GM21529 (cell line): ENCODE results near the gene BMS1.
A peak's percentile ranks its signal among the peaks of the same experiment; 100 is the strongest.
"Not testable (repeated sequence)": the region's sequence is repeated elsewhere in the genome, so short reads cannot be mapped to it uniquely, and the experiment has no call there.

Experiments used
- ATAC-seq: cut with Tn5 transposase; IDR thresholded peaks from one replicate; pipeline ENCODE4 v1.9.1; 2021; ENCODE audit not compliant: unreplicated experiment

The BMS1 gene

DNA sequence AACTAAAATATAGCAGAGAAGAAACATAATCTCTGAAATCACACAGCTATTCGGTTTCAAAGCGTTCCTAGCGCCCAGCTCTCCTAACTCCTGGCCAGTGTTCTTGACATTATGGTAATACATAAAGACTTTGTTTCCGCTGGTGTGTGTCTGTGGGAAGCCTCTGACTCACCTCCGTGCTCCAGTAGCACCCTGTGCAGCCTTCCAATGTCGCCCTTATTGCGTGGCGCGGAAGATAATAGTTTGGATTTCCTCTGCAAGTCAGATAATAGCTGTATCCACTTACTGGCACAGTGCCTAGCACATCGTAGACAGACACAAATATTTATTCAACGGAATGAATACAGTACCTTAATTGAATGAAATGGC, 570 bp downstream of the BMS1 start:
- no peak for ATAC-seq

DNA sequence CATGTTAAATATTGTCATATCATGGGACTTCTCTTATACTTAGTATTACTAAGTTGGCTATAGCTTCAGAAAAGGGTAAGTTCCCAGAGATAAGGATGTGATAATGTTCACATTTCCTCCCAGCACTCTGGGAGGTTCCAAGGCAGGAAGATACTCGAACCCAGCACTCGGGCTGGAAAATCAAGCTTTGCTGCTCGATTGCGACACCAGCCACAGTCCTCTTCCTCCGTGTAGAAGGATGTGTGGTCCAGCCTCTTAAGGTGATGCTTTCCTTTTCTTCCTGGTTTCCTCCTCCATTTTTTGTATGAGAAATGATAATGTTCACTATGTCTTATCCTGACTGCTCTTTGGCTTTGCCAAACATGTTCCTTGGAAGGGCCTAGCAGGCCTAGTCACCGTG, 3.2 kb downstream of the BMS1 start:
- no peak for ATAC-seq

DNA sequence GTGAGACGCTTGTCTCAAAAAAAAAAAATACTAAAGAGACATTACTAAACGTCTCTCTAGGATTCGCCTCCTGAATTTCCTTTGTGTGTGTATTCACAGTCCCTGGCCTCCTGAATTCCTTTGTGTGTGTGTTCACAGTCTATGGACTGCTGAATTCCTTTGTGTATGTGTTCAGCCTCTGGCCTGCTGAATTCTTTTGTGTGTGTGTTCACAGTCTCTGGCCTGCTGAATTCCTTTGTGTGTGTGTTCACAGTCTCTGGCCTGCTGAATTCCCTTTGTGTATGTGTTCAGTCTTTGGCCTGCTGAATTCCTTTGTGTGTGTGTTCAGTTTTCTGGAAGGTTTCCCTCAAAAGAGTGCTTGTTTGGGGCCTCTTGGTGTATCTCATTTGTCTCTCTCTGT, 8.2 kb downstream of the BMS1 start:
- ATAC-seq = no peak

DNA sequence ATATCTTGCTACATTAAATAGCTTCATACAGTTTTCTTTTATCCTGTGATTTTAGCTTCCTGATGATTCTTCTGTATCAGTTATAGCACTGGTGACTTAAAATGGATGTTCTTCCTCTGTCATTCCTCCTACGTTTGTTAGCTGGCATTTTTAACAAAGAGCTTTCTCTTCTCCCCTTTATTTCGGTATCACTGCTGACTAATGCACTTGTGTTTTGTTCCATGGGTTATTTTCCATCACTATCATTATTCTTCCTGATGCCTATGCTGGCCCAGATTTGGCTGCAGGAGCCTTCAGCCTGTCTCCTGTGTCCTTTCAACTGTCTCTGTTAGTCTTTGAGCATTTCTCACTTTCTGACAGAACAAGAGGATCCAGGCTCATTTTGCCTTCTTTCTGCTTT, 13.1 kb downstream of the BMS1 start:
- ATAC-seq = no peak

DNA sequence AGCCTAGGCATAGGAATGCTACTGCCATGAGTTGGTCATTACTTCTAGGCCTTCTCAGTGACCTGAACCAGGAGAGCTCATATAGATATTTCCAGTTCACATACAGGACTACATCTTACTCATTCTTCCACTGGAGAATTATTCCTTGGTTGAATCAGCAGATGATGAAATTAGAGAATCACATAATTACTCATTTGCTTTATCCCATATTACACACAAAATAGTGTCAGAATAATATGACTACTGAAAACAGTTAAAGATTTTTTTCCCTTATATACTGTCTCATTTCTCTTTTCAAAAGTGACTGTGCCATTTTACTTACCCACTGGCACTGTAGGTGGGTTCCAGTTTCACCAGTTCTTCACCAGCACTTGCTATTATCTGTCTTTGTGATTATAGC, 18.5 kb downstream of the BMS1 start:
- ATAC-seq = no peak

DNA sequence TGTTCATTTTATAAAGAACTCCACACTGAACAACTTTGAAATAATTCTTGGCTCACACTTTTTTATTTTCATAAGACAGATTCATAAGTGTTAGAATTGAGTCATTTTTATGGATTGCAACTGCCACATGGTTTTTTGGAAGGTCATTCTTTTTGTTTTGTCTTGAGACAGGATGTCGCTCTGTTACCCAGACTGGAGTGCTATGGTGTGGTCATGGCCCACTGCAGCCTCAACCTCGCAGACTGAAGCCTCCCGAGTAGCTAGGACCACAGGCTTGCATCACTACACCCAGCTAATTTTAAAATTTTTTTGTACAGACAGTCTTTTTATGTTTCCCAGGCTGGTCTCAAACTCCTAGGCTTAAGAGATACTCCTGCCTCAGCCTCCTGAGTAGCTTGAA, 20.3 kb downstream of the BMS1 start:
- ATAC-seq = no peak

DNA sequence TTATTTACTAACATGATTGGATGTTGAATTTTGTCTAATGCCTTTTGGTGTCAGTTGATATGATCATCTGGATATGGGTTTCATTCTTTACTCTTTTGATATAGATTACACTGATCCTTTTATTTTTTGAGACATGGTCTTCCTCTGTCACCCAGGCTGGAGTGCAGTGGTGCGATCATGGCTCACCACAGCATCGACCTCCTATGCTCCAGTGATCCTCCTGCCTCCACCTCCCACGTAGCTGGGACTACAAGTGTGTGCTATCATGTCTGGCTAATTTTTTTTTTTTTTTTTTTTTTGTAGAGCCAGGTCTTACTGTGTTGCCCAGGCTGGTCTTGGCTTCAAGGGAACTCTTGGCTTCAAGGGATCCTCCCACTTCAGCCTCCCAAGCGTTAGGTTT, 27.1 kb downstream of the BMS1 start:
- peak; percentile 60 for ATAC-seq

DNA sequence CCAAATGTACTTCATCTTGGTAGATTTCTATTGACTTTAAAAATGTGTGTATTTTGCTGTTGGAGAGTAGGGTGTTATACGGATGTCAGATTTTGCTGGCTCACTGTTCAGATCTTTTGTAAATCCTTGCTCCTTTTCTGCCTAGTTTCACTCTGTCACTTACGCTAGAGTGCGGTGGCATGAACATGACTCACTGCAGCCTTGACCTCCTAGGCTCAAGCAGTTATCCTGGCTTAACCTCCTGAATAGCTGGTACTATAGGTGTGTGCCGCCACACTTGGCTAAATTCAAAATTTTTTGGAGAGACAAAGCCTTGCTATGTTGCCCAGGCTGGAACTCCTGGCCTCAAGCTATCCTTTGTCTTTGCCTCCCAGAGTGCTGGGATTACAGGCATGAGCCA, 29.4 kb downstream of the BMS1 start:
- no peak for ATAC-seq

DNA sequence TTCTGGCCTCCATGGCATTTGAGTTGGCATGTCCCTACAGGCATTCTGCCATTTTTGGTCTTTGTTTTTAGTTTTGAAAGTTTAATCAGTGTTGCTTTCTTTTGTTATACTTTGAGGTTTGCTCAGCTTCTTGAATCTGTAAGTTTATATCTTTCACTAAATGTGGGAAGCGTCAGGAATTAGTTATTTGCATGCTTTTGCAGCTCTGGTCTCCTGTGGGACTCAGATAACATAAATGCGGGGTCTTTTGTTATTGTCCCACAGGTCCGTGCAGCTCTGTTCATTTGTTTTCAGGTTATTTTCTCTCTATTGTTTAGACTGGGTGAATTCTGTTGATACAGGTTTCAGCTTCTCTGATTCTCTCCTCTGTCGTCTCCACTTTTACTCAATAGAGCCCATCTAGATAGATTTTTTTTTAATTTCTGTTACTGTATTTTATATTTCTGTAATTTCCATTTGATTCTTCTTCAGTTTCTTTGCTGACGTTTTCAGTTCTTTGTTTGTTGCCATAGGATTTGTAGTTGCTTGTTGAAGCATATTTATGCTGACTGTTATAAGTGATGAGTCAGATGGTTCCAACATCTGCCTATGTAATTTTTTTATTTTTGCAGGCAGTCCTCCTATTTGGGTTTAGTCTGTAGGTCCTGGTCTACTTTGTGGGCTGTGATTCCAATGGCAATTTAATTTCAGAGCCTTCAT, 31.5 kb downstream of the BMS1 start:
- not testable (repeated sequence) for ATAC-seq

DNA sequence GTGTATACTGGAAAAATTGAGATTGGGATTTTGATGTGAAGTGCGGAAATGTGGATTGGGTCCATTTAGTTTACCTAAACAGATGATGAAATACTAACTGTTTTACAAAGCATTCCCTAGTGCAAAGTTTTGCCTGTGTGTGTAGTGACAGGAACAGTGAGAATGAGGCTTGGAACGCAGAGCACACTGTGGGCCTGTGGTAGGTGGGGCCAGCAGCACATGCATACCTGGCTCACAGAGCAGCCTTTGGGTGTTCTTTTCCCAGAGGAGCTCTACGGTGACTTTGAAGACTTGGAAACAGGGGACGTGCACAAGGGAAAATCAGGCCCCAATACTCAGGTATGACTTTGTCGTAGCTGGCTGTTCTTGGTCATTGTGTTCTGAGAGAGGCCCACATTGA, 33.7 kb downstream of the BMS1 start:
- not testable (repeated sequence) for ATAC-seq

DNA sequence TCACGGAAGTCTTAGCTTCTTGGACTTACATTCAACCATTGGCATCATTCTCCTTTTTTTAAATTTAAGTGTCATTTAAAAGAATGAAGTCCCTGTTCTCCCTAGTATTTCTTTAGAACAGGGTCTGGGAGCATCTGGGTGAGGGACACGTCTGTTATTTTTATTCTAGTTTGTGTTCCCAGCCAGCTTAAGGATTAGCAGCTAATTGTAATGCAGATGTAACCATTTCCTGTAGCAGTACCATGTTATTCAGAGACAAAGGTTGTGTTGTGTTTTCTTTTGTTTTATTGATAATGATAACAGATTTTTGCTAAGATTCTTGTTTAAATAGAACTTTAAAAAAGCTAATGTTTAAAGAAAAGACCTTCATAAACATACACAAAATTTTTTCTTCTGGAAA, 34.3 kb downstream of the BMS1 start:
- ATAC-seq = no peak

DNA sequence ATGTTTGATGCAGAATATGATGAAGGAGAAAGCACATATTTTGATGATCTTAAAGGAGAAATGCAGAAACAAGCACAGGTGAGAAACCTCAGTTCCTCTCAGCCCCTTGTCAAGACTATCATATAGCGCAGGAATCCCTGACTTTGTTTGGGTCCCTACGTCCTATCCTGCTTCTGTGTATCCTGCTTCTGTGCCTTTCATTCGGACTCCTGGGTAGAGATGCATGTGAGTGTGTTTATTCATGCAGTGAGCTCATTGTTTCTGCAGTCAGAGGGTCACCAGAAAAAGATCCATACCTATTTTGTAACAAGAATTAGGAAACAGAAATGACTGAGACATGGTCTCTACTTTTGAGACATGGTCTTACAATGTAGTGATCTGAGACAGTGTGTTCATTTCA, 34.8 kb downstream of the BMS1 start:
- ATAC-seq = not testable (repeated sequence)

DNA sequence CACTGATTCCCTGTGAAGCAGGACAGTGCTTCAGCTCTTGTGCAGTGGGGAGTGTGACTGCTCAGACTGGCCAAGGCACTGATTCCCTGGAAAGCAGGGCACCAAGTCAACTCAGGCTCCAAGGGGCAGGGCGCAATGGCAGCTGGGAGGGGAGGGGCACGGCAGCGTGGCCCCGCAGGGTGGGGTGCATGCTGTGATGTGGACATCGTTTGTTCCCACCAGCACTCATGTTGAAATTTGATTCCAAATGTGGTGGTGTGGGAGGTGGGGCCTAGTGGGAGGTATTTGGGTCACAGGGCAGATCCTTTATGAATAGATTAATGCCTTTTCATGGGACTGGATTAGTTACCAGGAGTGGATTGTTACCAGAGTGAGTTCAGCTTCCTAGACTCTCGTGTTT, 44.2 kb downstream of the BMS1 start:
- not testable (repeated sequence) for ATAC-seq

DNA sequence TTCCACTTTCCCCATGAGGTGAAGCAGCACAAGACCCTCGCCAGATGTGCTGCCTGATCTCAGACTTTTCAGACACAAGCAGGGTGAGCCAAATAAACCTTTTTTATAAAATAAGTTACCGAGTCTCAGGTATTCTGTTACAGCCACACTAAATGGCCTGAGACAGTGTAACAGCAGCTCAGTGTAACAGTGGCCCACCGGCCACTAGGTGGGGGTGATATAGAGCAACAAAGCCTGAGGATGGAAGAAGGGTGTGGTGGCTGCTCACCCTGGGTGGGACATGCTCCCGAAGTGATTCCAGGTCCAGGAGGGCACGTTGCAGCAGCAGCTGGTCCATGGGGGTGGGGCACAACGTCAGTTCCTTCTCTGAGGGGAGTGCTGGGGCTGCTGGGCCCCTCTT, 44.6 kb downstream of the BMS1 start:
- no peak for ATAC-seq

DNA sequence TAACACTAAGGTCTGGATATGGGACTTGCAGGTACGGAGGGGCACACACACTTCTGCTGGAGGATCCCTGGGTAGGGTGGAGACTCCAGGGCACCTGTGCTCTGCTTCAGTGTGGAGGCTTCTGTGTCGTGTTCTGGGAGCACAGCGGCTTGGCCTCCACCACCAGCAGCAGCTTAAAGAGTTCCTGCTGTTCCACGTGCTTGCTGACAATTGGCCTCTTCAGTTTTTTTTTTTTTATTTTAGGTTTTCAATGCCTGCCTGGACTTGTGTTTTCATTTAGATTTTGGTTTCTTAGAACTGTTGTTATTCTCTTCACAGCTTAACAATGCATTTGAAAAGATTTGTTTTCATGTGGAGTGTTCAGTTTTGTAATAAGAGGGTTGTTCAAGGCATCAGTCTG, 45.8 kb downstream of the BMS1 start:
- not testable (repeated sequence) for ATAC-seq

DNA sequence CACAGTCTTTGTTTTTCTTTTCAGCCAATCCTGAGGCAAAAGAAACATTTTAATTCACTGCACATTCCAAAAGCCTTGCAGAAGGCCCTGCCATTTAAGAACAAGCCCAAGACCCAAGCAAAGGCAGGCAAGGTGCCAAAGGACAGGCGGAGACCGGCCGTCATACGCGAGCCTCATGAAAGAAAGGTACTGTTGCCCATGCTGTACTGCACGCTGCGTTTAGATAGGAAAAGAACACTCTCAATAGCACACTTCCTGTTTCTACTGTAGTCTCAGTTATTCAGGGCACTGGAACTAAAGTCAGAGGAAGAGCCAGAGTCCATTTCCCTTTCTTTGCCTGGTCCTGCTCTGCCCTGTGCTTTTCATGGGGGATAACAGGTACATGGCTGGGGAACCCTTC, 47.6 kb downstream of the BMS1 start:
- no peak for ATAC-seq

DNA sequence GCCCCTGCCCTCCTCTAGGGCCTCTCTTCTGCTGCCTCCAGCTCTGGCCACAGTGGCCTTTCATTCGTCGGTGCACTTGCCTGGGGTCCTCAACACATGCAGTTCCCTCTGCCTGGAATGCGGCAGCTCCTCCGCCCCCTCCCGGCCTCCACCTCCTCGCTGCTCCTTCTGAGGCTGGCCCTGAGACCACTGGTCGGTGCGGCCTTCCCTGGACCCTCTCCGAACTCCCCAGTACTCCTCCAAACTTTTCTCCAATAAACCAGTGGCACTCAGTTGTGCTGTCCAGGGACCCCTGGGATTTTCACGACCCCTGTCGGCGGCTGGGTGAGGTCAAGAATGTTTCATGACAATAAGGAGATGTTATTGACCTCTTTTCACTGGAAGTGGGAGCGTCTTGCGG, 53.5 kb downstream of the BMS1 start:
- ATAC-seq = no peak

DNA sequence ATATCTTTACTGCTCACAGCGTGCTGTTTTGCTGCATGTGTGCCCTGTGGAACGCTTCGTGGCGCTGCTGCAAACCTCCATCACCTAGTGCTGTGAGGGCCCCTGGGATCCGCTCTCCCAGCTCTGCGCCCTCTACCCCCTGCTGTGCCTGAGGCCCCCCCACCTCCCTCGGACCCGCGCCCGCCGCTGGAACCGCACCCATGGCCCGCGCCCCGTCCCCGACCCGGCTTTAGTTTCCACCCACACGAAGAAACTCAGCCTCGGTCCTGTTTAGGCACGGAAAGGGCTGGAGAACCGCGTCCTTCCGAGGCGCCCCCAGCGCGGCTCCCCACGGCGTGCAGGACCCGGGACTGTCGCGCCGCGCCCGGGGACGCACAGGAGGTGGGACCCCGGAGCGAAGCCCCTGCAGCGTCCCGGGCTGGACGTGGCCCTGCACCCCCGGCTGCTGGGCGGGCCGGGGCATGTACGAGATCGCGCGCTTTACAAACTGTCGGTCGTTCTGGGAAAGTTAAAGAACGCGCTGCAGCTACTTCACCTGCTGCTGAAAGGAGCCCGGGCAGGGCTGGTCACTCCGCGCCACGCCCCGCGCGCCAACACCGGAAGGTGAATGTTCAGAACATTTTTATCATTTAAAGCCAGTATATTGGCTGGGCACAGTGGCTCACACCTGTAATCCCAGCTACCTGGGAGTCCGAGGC, 54.3 kb downstream of the BMS1 start:
- ATAC-seq = no peak

DNA sequence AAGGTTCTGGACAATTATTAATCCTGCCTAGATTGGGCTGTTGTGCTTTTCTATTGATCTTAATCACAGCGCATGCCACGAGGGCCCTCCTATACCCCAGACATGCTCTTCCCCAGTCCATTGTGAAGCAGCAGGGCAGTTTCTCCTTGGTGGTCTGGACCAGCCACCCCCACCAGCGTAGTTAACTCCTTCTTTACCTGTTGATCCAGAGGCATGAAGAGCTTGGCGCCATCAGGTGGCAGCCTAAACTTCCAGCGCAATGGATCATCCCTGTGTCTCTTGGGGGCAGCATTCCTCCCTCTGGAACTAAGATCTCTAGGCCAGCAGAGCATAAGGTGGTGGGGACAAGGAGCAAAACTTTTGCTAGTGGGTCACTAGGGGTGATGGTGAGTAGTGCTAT, 62.2 kb downstream of the BMS1 start:
- ATAC-seq = not testable (repeated sequence)

DNA sequence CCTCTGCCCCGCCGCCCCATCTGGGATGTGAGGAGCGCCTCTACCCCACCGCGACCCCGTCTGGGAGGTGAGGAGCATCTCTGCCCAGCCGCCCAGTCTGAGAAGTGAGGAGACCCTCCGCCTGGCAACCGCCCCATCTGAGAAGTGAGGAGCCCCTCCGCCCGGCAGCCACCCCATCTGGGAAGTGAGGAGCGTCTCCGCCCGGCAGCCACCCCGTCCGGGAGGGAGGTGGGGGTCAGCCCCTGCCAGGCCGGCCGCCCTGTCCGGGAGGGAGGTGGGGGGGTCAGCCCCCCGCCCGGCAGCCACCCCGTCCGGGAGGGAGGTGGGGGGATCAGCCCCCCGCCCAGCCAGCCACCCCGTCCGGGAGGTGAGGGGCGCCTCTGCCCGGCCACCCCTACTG, 64.7 kb downstream of the BMS1 start:
- not testable (repeated sequence) for ATAC-seq

DNA sequence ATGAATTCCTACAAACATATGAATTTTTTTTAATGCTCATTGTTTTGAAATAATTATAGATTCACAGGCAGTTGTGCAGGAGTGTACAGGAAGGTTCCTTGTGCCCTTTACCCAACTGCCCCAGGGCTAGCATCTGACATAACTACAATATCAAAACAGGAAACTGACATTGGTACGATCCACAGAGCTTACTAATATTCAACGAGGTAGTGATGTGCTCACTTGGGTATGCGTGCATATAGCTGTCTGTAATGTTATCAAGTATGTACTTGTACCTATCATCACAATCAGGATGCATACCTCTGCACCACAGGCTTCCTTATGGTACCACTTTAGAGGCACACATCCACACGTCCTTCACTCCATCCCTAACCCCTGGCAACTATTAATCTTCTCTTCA, 68.3 kb downstream of the BMS1 start:
- no peak for ATAC-seq

DNA sequence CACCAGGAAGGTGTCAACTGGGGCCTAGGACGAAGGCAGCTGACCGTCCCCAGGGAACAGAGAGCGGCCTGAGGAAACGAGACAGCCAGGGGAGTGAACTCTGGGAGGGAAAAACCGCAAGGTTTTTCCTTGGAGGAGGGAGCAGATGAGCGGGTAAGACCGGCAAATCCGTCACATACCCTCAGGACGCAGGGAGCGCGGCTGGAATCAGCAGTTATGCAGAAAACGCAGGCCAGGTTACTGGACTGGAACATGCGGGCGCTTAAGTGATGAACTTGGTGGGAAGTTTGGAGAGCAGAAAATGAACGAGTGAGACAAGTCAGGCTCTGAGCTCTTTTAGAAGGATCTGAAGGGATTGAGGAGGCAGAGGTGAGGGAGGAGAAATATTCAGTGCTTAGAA, 76.7 kb downstream of the BMS1 start:
- ATAC-seq = no peak

DNA sequence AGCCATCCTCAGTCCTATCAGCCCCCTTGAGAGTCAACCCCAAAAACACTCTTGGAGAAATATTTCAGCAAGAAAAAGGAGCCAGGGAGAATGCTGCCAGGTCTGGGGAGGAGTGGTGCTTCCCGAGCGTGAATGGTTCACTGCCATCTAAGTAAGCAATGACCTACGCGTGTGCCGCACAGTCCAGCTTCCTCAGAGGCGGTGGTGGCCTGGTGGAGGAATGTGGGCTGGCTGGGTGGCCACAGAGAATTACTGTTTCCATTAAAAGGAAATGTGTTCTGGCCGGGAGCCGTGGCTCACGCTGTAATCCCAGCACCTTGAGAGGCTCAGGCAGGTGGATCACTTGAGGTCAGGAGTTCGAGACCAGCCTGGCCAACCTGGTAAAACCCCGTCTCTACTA, 77.4 kb downstream of the BMS1 start:
- ATAC-seq = not testable (repeated sequence)
